ENCODE data around the gene LUZP2.

DNA sequence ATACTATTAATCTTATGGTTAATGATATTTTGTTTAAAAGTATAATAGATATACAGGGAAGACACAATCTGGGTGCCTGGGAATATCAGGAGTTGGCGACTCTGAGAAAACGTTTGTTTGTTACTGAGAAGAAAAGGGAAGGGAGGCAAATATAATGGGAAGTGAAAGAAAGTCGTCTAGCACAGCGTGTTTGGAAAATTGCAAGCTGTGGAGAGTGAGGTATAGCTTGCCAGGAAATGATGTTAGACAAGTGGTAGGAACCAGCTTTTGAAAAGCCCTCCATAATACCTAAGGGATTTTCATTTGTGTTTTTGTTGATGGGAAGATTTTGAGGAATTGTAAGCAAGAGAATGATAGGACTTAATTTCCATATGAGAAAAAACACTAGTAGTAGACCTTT, 322.2 kb downstream of the LUZP2 start:
- TF ChIP-seq CTCF (IDR thresholded peaks at IDR 0.05; ENCODE audit: poor library complexity, severe bottlenecking) (no peak), POLR2AphosphoS5 (IDR thresholded peaks at IDR 0.05) (no peak), RAD21 (conservative IDR thresholded peaks at IDR 0.05) (no peak), EZH2 (IDR thresholded peaks at IDR 0.05; ENCODE audit: borderline replicate concordance, insufficient read depth, low read length, poor library complexity, severe bottlenecking) (no peak)

Measured in neural cell (in vitro differentiated cells).